Cerebellar cortex (tissue), 1 donor: ENCODE data around the gene RGS10.
A peak's percentile ranks its signal among the peaks of the same experiment; 100 is the strongest.

Experiments used
- DNase-seq: peaks from one replicate; pipeline ENCODE4 v3.0.0-alpha.2; 2015; ENCODE audit warnings: low spot score

The RGS10 gene

DNA sequence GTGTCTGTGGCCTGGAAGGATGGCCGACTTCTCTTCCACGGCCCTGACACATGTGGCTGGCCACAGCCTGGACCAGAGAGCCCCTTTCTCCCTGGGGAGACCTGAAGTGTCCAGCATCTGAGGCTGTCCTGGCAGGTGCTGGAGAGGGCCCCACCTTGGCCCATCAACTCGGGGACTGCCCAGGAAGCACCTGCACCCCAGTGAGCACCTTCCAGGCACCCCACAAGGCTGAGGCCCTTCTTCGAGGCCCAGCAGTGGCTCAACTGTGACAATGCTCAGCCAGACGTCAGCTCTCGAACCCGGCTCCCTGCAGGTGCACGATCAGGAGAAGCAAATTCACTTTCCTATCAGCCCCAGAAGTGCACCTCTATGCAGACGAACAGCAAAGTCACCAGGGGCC is 24.3 kb downstream of the RGS10 start:
- DNase-seq: no peak

DNA sequence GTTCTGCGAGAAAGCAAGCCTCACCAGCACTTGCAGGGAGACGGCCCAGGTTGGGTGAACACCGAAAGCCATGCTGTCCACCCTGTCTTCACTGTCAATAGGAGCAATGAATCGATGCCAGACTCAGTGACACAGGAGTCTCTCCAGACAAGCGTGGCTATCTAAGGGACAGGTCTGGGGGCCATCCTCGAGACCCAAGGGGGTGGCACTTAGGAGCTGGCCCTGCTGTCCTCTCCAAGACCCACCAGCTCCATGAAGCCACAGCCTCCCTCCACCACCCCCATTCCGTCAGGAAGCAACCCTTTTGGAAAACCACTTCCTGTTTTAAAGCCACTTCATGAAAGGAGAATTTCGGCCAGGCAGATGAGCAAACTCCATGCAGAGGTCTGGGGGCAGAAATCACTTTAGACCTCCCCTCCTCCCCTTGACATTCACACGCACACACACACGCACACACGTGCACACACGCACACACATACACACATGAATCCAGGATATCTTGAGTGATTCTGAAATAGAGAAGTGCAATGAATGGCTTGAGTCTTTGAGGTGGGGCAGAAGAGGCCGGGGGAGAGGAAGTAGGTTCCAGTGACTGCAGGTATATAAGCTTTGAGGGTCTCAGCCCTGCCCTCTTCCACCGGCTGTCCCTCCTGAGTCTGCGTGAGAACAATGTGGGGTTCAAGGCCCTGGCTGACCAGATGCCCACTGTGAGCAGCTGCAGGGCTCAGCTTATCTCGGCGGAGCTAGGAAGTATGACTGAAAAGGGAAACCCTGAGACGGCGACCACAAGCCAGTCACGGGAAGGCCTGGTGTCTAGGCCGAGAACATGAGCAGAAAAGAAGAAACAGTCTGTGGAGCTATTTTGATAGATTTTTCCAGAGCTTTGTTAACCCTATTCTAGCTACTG is 25.0 kb downstream of the RGS10 start:
- DNase-seq: no peak

DNA sequence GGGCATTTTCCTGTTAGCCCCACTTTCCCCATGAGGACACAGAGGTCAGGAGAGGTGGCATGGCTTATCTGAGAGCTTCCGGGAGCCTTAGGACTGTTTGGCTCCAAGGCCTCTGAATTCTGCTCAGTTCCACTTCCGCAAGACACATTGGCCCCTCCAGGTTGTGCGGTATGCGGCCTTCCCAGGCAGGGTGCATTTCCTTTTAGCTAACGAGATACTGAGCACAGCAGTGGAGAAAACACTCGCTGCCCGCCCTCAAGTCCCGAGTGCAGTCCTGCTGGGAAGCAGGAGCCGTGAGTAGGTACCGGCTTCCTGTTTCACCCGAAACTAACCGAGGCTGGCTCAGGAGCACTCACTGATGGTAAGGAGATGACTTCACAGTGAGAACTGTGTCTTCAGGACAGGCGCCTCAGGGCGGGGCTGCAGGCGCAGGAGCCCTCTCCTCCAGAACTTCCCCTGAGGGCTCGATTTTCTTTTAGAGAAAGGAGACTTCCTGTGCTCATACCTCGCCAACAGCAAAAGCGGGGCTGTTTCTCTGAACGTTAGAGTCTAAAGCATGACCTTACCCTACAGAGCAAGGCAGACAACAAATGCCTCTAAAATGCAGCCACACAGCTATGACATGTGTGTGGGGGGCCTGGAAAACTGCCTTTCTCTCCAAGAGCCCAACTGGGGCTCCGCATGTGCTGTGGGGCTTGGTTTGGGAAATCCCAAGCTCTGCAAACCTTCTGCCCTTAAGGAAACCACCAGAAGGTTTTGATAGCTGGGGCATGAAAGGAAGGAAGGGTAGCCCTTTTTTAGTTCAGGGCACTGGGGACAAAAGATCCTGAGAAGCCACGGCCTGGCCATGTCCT is 25.9 kb downstream of the RGS10 start:
- no peak for DNase-seq

GRCh38 chr10:119515511-119516045 is 26.9 kb downstream of the RGS10 start:
- no peak for DNase-seq

GRCh38 chr10:119514819-119515218 is 27.7 kb downstream of the RGS10 start:
- DNase-seq: no peak

DNA sequence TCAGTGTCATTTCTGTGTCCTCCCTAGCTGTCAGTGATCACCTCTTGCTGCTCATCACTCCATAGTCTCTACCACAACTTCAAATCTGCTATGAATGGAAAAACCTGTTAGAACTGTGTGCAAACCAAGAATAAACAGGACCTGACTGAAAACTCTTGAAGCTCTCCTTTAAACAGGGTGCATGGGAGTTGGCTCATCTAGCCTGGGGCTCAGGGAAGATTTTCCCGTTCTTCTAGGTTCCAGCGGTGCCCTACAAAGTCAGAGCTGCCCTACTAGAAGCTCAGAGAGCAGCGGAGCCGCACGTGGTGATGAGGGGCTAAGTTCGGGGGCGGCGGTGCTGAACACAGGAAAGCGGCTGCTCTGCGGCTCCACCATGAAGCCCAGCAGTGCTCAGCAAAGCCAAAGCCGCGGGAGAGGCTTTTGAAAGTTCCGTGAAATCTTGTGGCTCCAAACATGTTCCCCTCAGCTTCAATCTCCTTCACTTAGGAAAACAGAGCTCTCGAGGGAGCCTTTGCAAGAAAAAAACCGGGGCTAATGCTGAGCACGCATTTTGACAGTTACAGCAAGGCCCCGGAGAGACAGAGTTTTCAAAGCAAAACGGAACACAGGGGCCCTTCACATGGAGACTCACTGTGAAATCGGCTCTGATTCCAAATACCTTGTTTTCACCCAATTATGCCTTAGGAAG is 30.5 kb downstream of the RGS10 start:
- DNase-seq: no peak

DNA sequence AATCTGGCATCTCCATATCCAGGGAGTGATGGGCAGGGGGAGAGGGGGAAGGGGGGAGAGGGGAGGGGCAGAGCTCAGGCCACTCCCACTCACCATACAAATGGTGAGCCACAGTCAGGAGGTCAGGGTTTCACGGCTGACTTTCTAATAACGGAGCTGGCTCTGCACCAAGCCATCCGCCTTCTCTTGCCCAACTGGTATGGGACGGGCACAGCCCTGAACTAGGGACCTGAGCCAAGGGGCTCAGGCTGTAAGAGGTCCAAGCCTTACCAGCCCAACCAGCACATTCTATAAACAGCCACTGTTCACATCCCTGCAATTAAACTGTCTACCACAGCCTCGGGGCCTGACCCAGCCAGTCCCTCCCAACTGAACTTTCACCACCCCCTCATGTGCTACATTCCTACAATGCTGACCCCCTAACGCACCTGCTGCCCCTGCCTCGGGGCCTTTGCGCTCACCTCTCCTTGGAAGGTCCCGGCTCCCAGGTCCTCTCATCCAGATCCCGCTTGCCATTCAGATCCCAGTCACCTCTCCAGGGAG is 32.5 kb downstream of the RGS10 start:
- no peak for DNase-seq

- no peak for DNase-seq
Measured at GRCh38 chr10:119507115-119507514, 35.4 kb downstream of the RGS10 start.

- DNase-seq: no peak
Measured at GRCh38 chr10:119505588-119506315, 36.8 kb downstream of the RGS10 start.

DNA sequence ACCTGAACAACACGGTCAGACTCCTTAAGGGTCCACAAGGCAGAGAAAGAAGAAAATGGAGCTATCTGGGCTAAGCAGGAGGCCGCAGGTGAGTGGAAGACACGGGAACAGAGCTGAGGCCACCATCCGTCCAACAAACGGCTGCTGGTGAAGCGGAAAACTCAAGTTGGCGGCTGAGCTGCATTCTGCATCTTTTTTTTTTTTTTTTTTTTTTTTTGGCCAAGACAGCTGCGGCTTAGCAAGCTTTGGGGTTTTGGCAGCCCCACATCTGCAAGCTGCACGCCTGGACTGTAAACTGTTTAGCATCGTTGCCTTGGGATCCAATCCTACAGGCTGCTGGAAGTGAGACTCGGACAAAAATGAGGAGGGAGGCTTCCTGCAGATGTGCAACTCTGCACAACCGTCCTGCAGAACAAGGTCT is 37.4 kb downstream of the RGS10 start:
- DNase-seq: no peak

- DNase-seq: no peak
Measured at GRCh38 chr10:119504651-119505050, 37.9 kb downstream of the RGS10 start.

DNA sequence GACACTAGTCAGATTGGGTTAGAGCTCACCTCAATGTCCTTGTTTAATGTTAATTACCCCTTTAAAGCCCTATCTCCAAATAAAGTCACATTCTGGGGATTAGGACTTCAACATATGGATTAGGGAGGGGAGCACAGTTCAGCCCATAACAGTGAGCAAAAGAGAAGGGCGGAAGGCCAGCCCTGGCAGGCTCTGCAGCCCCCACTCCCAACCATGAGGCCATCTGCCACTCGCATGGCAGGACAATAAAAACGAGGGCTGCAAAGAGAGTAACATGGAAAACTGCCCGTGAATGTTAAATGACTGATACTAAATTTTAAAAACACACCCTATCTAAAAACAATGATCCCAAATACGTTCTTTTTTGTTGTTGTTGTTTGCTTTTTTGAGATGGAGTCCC is 38.7 kb downstream of the RGS10 start:
- DNase-seq: peak; percentile 53

- no peak for DNase-seq
Measured at GRCh38 chr10:119502618-119503155, 39.8 kb downstream of the RGS10 start.

DNA sequence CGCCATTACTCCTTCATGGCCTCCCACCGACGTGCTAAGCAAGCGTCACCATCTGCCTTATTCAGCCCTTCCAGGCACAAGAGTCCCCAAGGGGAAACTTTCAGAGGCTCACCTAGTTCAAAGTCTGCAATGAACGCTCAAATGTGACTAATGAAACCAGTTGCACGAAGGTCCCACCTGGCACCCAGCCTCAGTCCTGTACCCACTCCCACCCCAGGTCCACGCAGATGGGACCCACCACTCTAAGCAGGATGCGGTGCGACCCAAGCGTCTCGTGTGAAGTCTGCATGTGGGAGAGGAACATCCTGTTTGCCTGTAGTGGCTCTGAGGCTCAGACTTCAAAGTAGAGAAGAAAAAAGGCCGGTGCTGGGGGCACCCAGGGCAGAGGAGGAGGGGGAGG is 40.3 kb downstream of the RGS10 start:
- DNase-seq: no peak

DNA sequence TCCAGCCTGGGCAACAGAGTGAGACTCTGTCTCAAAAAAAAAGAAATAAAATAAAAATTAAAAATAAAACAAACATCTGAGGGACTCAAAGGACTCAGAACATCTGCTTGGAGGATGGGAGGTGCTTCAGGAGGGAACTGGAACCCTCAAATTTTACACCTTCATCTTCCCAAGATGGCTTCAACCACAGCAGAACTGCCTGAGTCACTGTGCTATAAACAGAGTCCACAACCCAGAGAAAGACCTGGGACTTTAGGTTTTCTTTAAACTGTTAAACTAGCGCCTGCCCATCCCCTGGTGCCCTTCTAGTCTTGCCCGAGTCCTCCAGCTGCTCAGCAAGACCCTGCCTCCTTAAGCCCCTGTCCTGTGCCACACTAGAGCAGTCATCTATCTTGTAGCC is 40.8 kb downstream of the RGS10 start:
- DNase-seq: no peak

- no peak for DNase-seq
Measured at GRCh38 chr10:119500821-119501220, 41.7 kb downstream of the RGS10 start.

- no peak for DNase-seq
Measured at GRCh38 chr10:119500123-119500795, 42.3 kb downstream of the RGS10 start.

GRCh38 chr10:119499677-119500002 is 42.9 kb downstream of the RGS10 start:
- no peak for DNase-seq

GRCh38 chr10:119498889-119499676 is 43.4 kb downstream of the RGS10 start:
- no peak for DNase-seq

DNA sequence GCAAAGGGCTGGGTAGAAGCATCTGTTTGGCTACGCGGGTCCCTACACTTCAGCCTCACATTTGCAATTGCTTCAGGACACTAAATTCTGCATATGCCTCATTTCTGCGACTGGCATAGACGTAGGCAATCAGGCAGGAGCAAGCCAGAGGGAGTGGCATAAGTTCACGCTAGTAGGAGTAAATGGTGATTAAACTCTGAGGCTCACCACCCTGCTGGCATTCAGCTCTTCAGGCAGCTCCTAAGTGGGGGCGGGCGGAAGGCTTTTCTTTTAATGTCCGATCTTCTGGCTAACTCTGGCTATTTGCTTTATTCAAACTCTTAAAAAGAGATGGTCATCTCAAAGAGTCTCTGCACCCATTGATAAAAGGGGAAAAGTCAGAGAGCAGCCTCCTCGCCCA is 45.3 kb downstream of the RGS10 start:
- DNase-seq: no peak
